GM19035 (cell line): ENCODE data around the gene SOX3.

Source experiments
- ATAC-seq: cut with Tn5 transposase; IDR thresholded peaks from one replicate; pipeline ENCODE4 v1.9.1; 2021; ENCODE audit not compliant: unreplicated experiment

SOX3 gene

GRCh38 chrX:140504371-140505324 lies at the start of gene SOX3:
SOX3 (minus strand) TSS chrX:140505069; CDS start chrX:140505060, 9 bp downstream.
- ATAC-seq, result no peak

- no peak for ATAC-seq
These were observed 44.1 kb upstream of the SOX3 start for GRCh38 chrX:140548985-140549384.

GRCh38 chrX:140526171-140526570 lies 21.3 kb upstream of the SOX3 start:
- no peak for ATAC-seq

- ATAC-seq, result no peak
These were observed 20.6 kb upstream of the SOX3 start for GRCh38 chrX:140525448-140525847.

GRCh38 chrX:140524556-140524955 lies 19.7 kb upstream of the SOX3 start:
- ATAC-seq, result no peak

GRCh38 chrX:140521393-140521792 lies 16.5 kb upstream of the SOX3 start:
- no peak for ATAC-seq

- no peak for ATAC-seq
These were observed 9.7 kb upstream of the SOX3 start for GRCh38 chrX:140514554-140514953.

GRCh38 chrX:140510895-140511295 lies 6.0 kb upstream of the SOX3 start:
- ATAC-seq, result no peak

GRCh38 chrX:140510306-140510676 lies 5.4 kb upstream of the SOX3 start:
- no peak for ATAC-seq

GRCh38 chrX:140509468-140510305 lies 4.8 kb upstream of the SOX3 start:
- no peak for ATAC-seq

- no peak for ATAC-seq
These were observed 4.1 kb upstream of the SOX3 start for GRCh38 chrX:140508958-140509357.

- no peak for ATAC-seq
These were observed 3.1 kb upstream of the SOX3 start for GRCh38 chrX:140507982-140508305.

GRCh38 chrX:140507223-140507981 lies 2.5 kb upstream of the SOX3 start:
- ATAC-seq, result no peak

GRCh38 chrX:140505421-140506337 lies 810 bp upstream of the SOX3 start:
- ATAC-seq, result no peak

- ATAC-seq, result no peak
These were observed 1.0 kb downstream of the SOX3 start for GRCh38 chrX:140503714-140504351.

- ATAC-seq, result no peak
These were observed 1.6 kb downstream of the SOX3 start for GRCh38 chrX:140503238-140503601.

GRCh38 chrX:140502491-140503237 lies 2.2 kb downstream of the SOX3 start:
- no peak for ATAC-seq

- no peak for ATAC-seq
These were observed 2.9 kb downstream of the SOX3 start for GRCh38 chrX:140501940-140502468.

GRCh38 chrX:140501321-140501720 lies 3.5 kb downstream of the SOX3 start:
- no peak for ATAC-seq
